Globus pallidus (tissue), 1 donor: Measurements from ENCODE around the gene CIBAR2.

Experiments
- DNase-seq: peaks from one replicate; pipeline ENCODE4 v3.0.0-alpha.2; 2015; ENCODE audit warnings: low spot score

CIBAR2 gene

GRCh38 chr16:85083051-85083639 lies 29.1 kb downstream of the CIBAR2 start:
- no peak for DNase-seq

- no peak for DNase-seq
Measured at GRCh38 chr16:85082173-85083050, 29.9 kb downstream of the CIBAR2 start.

DNA sequence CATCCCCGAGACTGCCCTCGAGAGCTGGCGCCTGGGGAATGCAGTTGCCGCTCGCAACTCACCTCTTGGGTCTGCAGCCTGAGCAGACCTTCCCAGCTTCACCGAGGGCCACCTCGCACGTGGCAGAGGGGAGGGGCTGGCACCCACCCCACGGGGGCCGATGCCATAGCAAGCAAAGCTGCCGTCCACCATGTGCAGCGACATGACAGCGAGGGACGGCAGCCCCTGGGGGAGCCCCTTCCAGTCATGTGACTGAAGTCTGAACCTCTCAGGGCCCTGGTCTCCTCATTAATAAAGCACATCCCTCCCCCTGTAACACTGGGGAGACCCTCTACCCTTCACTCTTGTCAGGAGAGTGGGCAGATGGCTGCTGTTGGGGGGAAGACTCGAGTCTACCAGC lies 30.5 kb downstream of the CIBAR2 start:
- no peak for DNase-seq

GRCh38 chr16:85081038-85081437 lies 31.2 kb downstream of the CIBAR2 start:
- DNase-seq = no peak

GRCh38 chr16:85079785-85080570 lies 32.3 kb downstream of the CIBAR2 start:
- DNase-seq = no peak

DNA sequence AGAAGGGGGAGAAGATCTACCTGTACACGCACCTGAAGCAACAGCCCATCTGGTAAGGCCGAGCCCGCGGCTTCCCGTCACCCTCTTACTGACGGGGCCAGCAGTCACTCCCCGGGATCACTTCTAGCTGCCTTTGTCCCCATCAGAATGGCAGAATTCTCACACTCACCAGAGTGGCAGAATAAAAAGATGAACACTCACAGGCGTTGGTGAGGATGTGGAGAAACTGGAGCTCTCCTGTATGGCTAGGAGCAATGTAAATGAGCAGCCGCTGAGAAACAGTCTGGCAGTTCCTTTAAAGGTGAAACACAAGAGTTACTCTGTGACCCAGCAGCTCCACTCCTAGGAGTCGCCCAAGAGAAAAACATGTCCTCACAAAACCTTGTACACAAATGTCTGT lies 33.3 kb downstream of the CIBAR2 start:
- no peak for DNase-seq

GRCh38 chr16:85078226-85078625 lies 34.0 kb downstream of the CIBAR2 start:
- DNase-seq = no peak

- no peak for DNase-seq
Measured at GRCh38 chr16:85077576-85078125, 34.6 kb downstream of the CIBAR2 start.

GRCh38 chr16:85077039-85077438 lies 35.2 kb downstream of the CIBAR2 start:
- DNase-seq = no peak

- DNase-seq = no peak
Measured at GRCh38 chr16:85075236-85075924, 36.9 kb downstream of the CIBAR2 start.

DNA sequence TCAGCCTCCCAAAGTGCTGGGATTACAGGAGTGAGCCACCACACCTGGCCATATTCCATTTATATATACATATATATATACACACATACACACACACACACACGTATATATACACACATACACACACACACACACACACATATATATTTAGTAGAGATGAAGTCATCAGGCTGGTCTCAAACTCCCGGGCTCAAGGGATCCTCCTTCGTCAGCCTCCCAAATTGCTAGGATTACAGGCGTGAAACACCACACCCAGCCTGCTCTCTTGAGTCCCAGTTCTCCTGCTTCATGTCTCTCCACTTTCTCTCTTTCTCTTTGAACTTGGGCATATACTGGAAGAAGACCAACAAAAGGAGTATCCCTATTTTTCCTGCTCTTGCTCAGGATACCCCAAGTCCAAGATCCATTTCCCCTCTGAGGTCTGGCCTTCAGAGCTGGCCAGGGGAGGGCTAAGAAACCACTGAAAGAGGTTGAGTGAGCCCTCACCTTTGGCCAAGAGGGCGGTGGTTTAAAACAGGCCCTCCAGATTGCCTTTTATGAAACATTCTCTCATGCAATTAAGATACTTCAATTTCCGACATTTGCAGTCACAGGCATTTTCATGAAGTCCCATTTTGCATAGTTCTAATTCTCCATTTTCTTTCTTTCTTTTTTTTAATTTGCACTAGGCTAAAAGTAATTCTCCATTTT lies 37.9 kb downstream of the CIBAR2 start:
- no peak for DNase-seq

- no peak for DNase-seq
Measured at GRCh38 chr16:85072947-85073346, 39.3 kb downstream of the CIBAR2 start.

DNA sequence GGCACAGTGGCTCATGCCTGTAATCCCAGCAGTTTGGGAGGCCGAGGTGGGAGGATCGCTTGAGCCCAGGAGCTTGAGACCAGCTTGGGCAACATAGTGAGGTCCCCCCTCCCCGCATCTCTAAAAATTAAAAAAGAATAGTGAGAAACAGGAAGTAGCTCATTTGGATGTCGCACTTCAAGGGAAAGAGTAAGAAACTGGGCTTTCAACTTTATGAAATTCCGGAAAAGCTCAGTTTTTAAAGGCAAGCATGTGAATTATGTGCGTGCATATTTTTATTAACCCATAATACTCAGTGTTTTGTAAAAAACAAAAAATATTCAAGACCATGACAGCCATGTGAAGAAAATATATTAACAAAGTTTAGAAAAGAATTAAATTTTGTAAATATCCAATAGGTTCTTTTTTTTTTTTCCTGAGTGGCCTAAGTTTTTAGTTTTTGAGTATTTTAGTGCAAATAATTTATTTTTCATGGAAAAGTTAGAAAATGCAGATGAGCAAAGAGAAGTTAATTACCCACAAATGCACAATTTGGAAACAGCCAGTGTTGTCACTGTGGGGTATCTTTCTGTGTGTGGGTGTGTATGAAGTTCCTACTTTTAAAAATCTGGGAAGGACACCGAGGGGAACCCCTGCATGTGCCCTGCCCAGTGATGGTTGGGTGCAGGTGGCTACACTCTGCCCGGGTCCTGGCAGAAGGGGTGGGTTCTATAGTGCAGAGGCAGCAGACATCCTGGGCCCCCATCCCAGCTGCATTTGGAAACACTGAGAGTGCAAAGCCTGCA lies 40.0 kb downstream of the CIBAR2 start:
- no peak for DNase-seq

DNA sequence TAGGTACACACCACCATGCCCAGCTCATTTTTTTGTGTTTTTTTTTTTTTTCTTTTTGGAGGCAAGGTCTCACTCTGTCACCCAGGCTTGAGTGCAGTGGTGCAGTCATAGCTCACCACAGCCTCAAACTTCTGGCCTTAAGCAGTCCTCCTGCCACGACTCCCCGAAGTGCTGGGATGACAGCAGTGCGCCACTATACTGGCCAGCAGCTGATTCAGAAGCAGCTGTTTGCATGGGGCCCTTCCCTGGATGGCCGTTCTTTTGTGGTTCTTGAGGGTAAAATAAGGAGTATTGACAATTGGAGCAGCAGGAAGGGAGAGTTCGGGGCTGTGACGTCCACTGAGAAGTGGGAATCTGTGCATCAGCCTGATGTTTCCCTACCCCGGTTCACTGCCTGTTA lies 43.1 kb downstream of the CIBAR2 start:
- no peak for DNase-seq

- no peak for DNase-seq
Measured at GRCh38 chr16:85068746-85069145, 43.5 kb downstream of the CIBAR2 start.

DNA sequence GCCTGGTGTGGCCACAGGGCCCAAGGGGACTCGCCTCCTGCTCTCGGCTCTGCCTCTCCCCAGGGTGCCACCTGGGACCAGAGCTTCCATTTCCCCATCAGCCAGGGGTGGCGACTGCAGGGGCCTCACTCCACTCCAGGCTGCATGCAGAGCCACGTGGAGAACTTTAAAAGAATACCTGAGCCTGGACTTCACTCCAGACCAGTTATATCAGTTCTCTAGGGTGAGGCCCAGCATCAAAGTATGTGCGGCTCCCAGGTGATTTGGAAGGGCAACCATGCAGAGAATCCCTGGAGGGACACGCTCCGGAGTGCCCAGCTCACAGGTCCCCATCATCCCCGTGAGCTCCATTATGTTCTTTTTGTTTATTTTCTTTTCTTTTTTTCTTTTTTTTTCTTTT lies 44.8 kb downstream of the CIBAR2 start:
- DNase-seq = no peak

- DNase-seq = no peak
Measured at GRCh38 chr16:85067024-85067423, 45.2 kb downstream of the CIBAR2 start.

DNA sequence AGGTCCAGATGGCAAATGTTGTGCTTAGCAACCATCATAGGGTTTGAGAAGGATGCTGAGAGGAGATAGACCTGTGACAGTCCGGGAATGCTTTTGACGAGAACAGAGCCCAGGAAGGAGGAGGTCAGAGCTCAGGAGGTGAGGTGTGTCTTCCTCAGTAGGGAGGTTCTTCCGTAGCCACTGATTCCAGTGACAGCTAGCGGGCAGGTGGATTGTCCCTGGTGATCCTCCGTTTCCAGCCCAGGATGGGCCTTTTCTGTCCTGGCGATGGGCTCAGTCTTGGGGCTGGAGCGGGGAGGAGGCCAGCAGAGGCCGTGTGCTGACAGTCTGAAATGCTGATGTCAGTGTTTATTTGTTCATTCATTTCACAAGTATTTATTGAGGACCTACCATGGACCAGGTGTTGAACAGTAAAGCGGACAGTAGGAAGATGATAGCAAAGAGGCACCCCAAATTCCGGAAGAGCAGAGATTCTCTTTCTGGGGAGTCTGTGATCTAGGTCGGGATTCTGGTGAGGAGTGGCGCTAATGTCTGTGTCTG lies 45.9 kb downstream of the CIBAR2 start:
- no peak for DNase-seq

DNA sequence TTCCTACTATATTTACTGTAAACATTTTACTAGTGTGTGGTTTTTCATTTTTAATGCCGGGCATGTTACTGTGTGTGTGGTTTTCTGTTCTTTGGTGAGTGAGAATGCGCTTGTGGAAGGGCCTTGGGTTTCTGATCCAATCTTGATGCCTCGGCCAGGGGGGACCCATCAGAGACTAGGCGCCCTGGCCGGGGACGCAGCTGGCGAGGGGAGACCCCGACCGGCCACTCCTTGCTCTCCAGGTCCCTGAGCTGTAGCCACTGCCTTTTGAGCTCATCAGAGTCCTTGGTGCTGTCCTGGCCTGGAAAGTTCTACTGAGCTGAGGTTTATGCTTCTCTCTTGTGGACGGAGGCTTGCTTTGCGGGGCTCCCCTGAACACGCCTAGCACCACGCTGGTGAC lies 47.2 kb downstream of the CIBAR2 start:
- DNase-seq = no peak

DNA sequence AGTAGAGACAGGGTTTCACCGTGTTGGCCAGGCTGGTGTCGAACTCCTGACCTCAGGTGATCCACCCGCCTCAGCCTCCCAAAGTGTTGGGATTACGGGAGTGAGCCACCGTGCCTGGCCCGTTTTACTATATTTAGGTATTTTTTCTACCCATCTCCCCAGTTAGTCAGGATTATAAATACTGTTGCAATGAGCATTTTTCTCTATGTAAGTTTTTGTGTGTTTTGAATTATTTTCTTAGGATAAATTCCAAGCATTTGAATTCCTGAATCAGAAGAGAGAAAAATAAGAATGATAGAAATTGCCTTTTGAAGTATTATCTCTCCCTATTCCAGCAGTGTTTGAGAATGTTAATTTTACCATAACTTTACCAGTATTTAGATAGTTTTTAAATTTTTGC lies 48.1 kb downstream of the CIBAR2 start:
- DNase-seq = no peak
